Measurements from ENCODE around the gene SLC2A4RG.

- TF ChIP-seq, protein P1, sequence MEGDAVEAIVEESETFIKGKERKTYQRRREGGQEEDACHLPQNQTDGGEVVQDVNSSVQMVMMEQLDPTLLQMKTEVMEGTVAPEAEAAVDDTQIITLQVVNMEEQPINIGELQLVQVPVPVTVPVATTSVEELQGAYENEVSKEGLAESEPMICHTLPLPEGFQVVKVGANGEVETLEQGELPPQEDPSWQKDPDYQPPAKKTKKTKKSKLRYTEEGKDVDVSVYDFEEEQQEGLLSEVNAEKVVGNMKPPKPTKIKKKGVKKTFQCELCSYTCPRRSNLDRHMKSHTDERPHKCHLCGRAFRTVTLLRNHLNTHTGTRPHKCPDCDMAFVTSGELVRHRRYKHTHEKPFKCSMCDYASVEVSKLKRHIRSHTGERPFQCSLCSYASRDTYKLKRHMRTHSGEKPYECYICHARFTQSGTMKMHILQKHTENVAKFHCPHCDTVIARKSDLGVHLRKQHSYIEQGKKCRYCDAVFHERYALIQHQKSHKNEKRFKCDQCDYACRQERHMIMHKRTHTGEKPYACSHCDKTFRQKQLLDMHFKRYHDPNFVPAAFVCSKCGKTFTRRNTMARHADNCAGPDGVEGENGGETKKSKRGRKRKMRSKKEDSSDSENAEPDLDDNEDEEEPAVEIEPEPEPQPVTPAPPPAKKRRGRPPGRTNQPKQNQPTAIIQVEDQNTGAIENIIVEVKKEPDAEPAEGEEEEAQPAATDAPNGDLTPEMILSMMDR (IDR thresholded peaks at IDR 0.05 in 2 of 3, conservative IDR thresholded peaks at IDR 0.05 in 1 of 3; ENCODE audit: borderline replicate concordance in 1 of 3, insufficient read depth in 1 of 3, low read depth in 2 of 3, low read length in 2 of 3) = no peak
- TF ChIP-seq RAD21 (IDR thresholded peaks at IDR 0.05; ENCODE audit: low read depth) = no peak
- TF ChIP-seq POLR2A (IDR thresholded peaks at IDR 0.05; ENCODE audit: borderline replicate concordance, extremely low read depth, insufficient read depth, insufficient read length) = no peak
- no peak for TF ChIP-seq REST (IDR thresholded peaks at IDR 0.05; ENCODE audit: low read depth)
- TF ChIP-seq EZH2 (IDR thresholded peaks at IDR 0.05) = no peak
- TF ChIP-seq ZNF274 (IDR thresholded peaks at IDR 0.05; ENCODE audit: low read depth, low read length) = no peak
- TF ChIP-seq, protein P2, sequence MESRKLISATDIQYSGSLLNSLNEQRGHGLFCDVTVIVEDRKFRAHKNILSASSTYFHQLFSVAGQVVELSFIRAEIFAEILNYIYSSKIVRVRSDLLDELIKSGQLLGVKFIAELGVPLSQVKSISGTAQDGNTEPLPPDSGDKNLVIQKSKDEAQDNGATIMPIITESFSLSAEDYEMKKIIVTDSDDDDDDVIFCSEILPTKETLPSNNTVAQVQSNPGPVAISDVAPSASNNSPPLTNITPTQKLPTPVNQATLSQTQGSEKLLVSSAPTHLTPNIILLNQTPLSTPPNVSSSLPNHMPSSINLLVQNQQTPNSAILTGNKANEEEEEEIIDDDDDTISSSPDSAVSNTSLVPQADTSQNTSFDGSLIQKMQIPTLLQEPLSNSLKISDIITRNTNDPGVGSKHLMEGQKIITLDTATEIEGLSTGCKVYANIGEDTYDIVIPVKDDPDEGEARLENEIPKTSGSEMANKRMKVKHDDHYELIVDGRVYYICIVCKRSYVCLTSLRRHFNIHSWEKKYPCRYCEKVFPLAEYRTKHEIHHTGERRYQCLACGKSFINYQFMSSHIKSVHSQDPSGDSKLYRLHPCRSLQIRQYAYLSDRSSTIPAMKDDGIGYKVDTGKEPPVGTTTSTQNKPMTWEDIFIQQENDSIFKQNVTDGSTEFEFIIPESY (IDR thresholded peaks at IDR 0.05; ENCODE audit: extremely low read depth, insufficient replicate concordance, low read length) = no peak
- no peak for TF ChIP-seq POLR2AphosphoS5 (IDR thresholded peaks at IDR 0.05; ENCODE audit: low read depth, low read length)
- no peak for TF ChIP-seq EZH2phosphoT487 (IDR thresholded peaks at IDR 0.05; ENCODE audit: borderline replicate concordance)
- TF ChIP-seq SIN3A (IDR thresholded peaks at IDR 0.05; ENCODE audit: low read depth) = no peak
- TF ChIP-seq MAX (IDR thresholded peaks at IDR 0.05) = no peak
- no peak for TF ChIP-seq TCF7L2 (IDR thresholded peaks at IDR 0.05; ENCODE audit: borderline replicate concordance, extremely low read depth, insufficient read depth, insufficient read length)
- TF ChIP-seq EGR1 (IDR thresholded peaks at IDR 0.05; ENCODE audit: low read depth) = no peak
Observed at GRCh38 chr20:63695424-63696305, 43.9 kb upstream of the SLC2A4RG start.

All from HCT116 (cell line).